MM.1S (cell line): Measurements from ENCODE around the gene TTPAL.

Experiments used
- DNase-seq: peaks from one replicate; pipeline ENCODE4 v3.0.0-alpha.2; 2015
- H2AFZ ChIP-seq: fragments of 300-600 bp; sonication (generic); 2 replicates; pipeline ENCODE4 v1.6.0; 2016; ENCODE audit warnings: antibody characterized with exemption, low read length
- H3F3A ChIP-seq: fragments of 300-600 bp; sonication (generic); 2 replicates; pipeline ENCODE4 v1.6.1; 2016; ENCODE audit warnings: mild to moderate bottlenecking, antibody characterized with exemption, low read length, moderate library complexity, mixed read lengths; ENCODE audit not compliant: insufficient read depth
- H3K27ac ChIP-seq: fragments of 300-600 bp; sonication (generic); 2 replicates; pipeline ENCODE4 v1.5.1; 2016; ENCODE audit warnings: mild to moderate bottlenecking, low read length
- H3K27me3 ChIP-seq: fragments of 300-600 bp; sonication (generic); replicated peaks from 2 replicates; pipeline ENCODE4 v1.6.0; 2016; ENCODE audit warnings: low read length; ENCODE audit not compliant: insufficient read depth
- H3K36me3 ChIP-seq: fragments of 300-600 bp; sonication (generic); replicated peaks from 2 replicates; pipeline ENCODE4 v1.6.1; 2016; ENCODE audit warnings: mild to moderate bottlenecking, low read length, mixed read lengths; ENCODE audit not compliant: insufficient read depth
- H3K4me1 ChIP-seq: fragments of 300-600 bp; sonication (generic); 2 replicates; pipeline ENCODE4 v1.6.1; 2016; ENCODE audit warnings: low read length, mixed read lengths
- H3K4me2 ChIP-seq: fragments of 300-600 bp; sonication (generic); 2 replicates; pipeline ENCODE4 v1.6.0; 2016; ENCODE audit warnings: low read depth, low read length
- H3K4me3 ChIP-seq: fragments of 300-600 bp; sonication (generic); 2 replicates; pipeline ENCODE4 v1.5.1; 2016; ENCODE audit warnings: low read length, mixed read lengths
- H3K79me2 ChIP-seq: fragments of 300-600 bp; sonication (generic); 2 replicates; pipeline ENCODE4 v1.6.1; 2016; ENCODE audit warnings: mixed run types, low read length, mixed read lengths
- H3K9ac ChIP-seq: fragments of 300-600 bp; sonication (generic); 2 replicates; pipeline ENCODE4 v1.6.1; 2016; ENCODE audit warnings: low read length, mixed read lengths
- H3K9me2 ChIP-seq: fragments of 300-600 bp; sonication (generic); replicated peaks from 2 replicates; pipeline ENCODE4 v1.6.1; 2016; ENCODE audit warnings: mild to moderate bottlenecking, low read length, mixed read lengths; ENCODE audit not compliant: insufficient read depth
- H3K9me3 ChIP-seq: fragments of 300-600 bp; sonication (generic); replicated peaks from 2 replicates; pipeline ENCODE4 v1.6.1; 2016; ENCODE audit warnings: mild to moderate bottlenecking, low read length, mixed read lengths; ENCODE audit not compliant: insufficient read depth
- H4K20me1 ChIP-seq: fragments of 300-600 bp; sonication (generic); 2 replicates; pipeline ENCODE4 v1.6.1; 2016; ENCODE audit warnings: mild to moderate bottlenecking, low read length, moderate library complexity, mixed read lengths; ENCODE audit not compliant: insufficient read depth
- EZH2 ChIP-seq: fragments of 300-600 bp; sonication (generic); optimal IDR thresholded peaks from 2 replicates; pipeline ENCODE3; 2017; ENCODE audit warnings: low read depth, mild to moderate bottlenecking, antibody characterized with exemption, low read length, mixed read lengths
- EZH2phosphoT487 ChIP-seq: fragments of 300-600 bp; sonication (generic); IDR thresholded peaks from 2 replicates; pipeline ENCODE4 v1.6.1; 2018; ENCODE audit warnings: antibody characterized with exemption, low read length
- TF ChIP-seq, protein P1 (sequence below): fragments of 300-600 bp; sonication (generic); IDR thresholded peaks from 2 replicates; pipeline ENCODE4 v1.5.1; 2016; ENCODE audit warnings: antibody characterized with exemption, low read length, mixed read lengths

Gene TTPAL

DNA sequence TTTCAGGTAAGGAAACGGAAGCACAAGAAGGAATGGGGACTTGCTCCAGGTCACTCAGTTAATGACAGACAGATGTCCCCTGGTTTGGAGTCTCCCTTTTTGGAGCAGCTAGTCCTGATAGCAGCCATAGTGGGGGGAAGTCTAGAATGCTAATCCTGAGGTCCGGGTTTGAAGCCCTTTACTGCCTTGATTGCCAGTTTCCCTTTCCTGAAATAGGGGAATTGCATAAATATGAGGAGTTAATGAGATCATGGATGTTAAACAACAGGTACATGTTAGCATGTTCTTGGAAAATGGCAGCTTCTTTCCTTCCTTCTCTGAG, 341 bp upstream of the TTPAL start:
- Histone ChIP-seq H3K27me3 (no peaks in the 10 kb centered on the region), H3K9ac (peak overlapping the region; percentile 98), H3K9me3 (no peaks in the 10 kb centered on the region), H3K27ac (no peak overlapping the region), H3K36me3 (no peaks in the 10 kb centered on the region), H3K4me2 (peak overlapping the region; percentile 88), H3K9me2 (no peaks in the 10 kb centered on the region), H3F3A (no peaks in the 10 kb centered on the region), H4K20me1 (no peaks in the 10 kb centered on the region), H3K4me3 (peak overlapping the region; percentile 97), H3K4me1 (peaks cover 9% of the 10 kb centered on the region), H3K79me2 (peaks cover 15% of the 10 kb centered on the region), H2AFZ (peak overlapping the region; percentile 99)
- no peak for DNase-seq
- TF ChIP-seq, protein P1, sequence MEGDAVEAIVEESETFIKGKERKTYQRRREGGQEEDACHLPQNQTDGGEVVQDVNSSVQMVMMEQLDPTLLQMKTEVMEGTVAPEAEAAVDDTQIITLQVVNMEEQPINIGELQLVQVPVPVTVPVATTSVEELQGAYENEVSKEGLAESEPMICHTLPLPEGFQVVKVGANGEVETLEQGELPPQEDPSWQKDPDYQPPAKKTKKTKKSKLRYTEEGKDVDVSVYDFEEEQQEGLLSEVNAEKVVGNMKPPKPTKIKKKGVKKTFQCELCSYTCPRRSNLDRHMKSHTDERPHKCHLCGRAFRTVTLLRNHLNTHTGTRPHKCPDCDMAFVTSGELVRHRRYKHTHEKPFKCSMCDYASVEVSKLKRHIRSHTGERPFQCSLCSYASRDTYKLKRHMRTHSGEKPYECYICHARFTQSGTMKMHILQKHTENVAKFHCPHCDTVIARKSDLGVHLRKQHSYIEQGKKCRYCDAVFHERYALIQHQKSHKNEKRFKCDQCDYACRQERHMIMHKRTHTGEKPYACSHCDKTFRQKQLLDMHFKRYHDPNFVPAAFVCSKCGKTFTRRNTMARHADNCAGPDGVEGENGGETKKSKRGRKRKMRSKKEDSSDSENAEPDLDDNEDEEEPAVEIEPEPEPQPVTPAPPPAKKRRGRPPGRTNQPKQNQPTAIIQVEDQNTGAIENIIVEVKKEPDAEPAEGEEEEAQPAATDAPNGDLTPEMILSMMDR, result no peak
- TF ChIP-seq EZH2phosphoT487 (no peak), EZH2 (no peak)

DNA sequence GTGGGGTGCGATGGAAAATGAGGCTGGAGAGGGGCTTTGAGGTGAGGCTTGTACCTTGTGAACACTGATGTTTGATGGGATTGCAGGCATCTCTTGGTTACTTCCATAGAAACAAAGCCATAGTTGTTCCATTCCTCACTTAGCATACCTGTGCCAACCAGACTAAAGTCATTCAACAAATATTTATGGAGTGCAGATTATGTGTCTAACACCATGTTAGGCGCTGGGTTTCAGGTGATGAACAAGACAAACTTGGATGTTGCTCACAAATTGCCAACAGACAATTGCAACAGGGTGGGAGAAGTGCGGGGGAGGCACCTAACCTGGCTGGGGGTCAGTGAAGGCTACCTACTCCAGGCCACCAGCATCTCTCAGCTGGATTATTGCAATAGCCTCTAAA, 1.5 kb downstream of the TTPAL start:
- Histone ChIP-seq H3K4me2 (0 out of 2 replicates have a peak overlapping the region, but pooled peaks have one; percentile 88), H3K4me1 (peaks cover 9% of the 10 kb centered on the region), H3F3A (no peaks in the 10 kb centered on the region), H3K9me3 (no peaks in the 10 kb centered on the region), H3K9me2 (no peaks in the 10 kb centered on the region), H4K20me1 (no peaks in the 10 kb centered on the region), H3K36me3 (no peaks in the 10 kb centered on the region), H3K27ac (no peak overlapping the region), H2AFZ (no peak overlapping the region), H3K27me3 (no peaks in the 10 kb centered on the region), H3K4me3 (no peak overlapping the region), H3K9ac (no peak overlapping the region), H3K79me2 (peaks cover 15% of the 10 kb centered on the region)
- TF ChIP-seq EZH2 (no peak), EZH2phosphoT487 (no peak)
- TF ChIP-seq, protein P1, result no peak
- no peak for DNase-seq

GRCh38 chr20:44478206-44478605, 2.5 kb downstream of the TTPAL start:
- no peak for TF ChIP-seq EZH2
- TF ChIP-seq, protein P1, result no peak
- TF ChIP-seq EZH2phosphoT487, result no peak
- no peak for DNase-seq

GRCh38 chr20:44479643-44480042, 4.0 kb downstream of the TTPAL start:
- Histone ChIP-seq H3K79me2 (peaks cover 15% of the 10 kb centered on the region), H3K27me3 (no peaks in the 10 kb centered on the region), H3K4me2 (no peak overlapping the region), H3F3A (no peaks in the 10 kb centered on the region), H3K36me3 (no peaks in the 10 kb centered on the region), H4K20me1 (no peaks in the 10 kb centered on the region), H3K27ac (no peak overlapping the region), H3K9ac (no peak overlapping the region), H3K4me1 (peaks cover 9% of the 10 kb centered on the region), H3K9me2 (no peaks in the 10 kb centered on the region), H2AFZ (no peak overlapping the region), H3K9me3 (no peaks in the 10 kb centered on the region), H3K4me3 (no peak overlapping the region)
- TF ChIP-seq, protein P1, result no peak
- TF ChIP-seq EZH2phosphoT487 (no peak), EZH2 (no peak)
- no peak for DNase-seq

More at GRCh38 chr20:44478206-44478605, 2.5 kb downstream of the TTPAL start:
- Histone ChIP-seq H3K9me3 (no peaks in the 10 kb centered on the region), H3K4me2 (no peak overlapping the region), H3K27ac (no peak overlapping the region), H3K27me3 (no peaks in the 10 kb centered on the region), H3K4me3 (no peak overlapping the region), H3K79me2 (peaks cover 15% of the 10 kb centered on the region), H3K9ac (no peak overlapping the region), H3K36me3 (no peaks in the 10 kb centered on the region), H4K20me1 (no peaks in the 10 kb centered on the region), H3F3A (no peaks in the 10 kb centered on the region), H3K9me2 (no peaks in the 10 kb centered on the region), H2AFZ (no peak overlapping the region), H3K4me1 (peaks cover 9% of the 10 kb centered on the region)
